C4-2B (cell line): Measurements from ENCODE around the gene MFAP3L.

ENCODE experiments used
- H3K27ac ChIP-seq: fragments of 450-650 bp; 2 replicates; pipeline ENCODE4 v1.5.1; 2017
- CTCF ChIP-seq: fragments of 450-650 bp; conservative IDR thresholded peaks from 2 replicates; pipeline ENCODE4 v1.5.1; 2017; ENCODE audit warnings: mild to moderate bottlenecking
- ZFX ChIP-seq: fragments of 450-650 bp; IDR thresholded peaks from 2 replicates; pipeline ENCODE4 v1.6.1; 2017

The MFAP3L gene

GRCh38 chr4:169984745-169985144 is 41.5 kb downstream of the MFAP3L start:
- no peak for TF ChIP-seq ZFX
- TF ChIP-seq CTCF, result no peak

GRCh38 chr4:169984173-169984572 is 42.0 kb downstream of the MFAP3L start:
- TF ChIP-seq CTCF, result no peak
- no peak for TF ChIP-seq ZFX
- H3K27ac ChIP-seq, result no peak overlapping the region

More at GRCh38 chr4:169984745-169985144, 41.5 kb downstream of the MFAP3L start:
- H3K27ac ChIP-seq, result no peak overlapping the region

- H3K27ac ChIP-seq, result no peak overlapping the region
- no peak for TF ChIP-seq ZFX
- no peak for TF ChIP-seq CTCF
Measured at GRCh38 chr4:169976951-169977350, 49.2 kb downstream of the MFAP3L start.

GRCh38 chr4:169975838-169976796 is 50.1 kb downstream of the MFAP3L start:
- no peak overlapping the region for H3K27ac ChIP-seq
- TF ChIP-seq CTCF, result no peak
- no peak for TF ChIP-seq ZFX

GRCh38 chr4:169975131-169975837 is 50.9 kb downstream of the MFAP3L start:
- no peak for TF ChIP-seq ZFX
- TF ChIP-seq CTCF, result no peak
- no peak overlapping the region for H3K27ac ChIP-seq

GRCh38 chr4:169971456-169972015 is 54.7 kb downstream of the MFAP3L start:
- TF ChIP-seq CTCF (no peak), ZFX (no peak)
- H3K27ac ChIP-seq, result no peak overlapping the region

GRCh38 chr4:169968999-169969398 is 57.2 kb downstream of the MFAP3L start:
- TF ChIP-seq CTCF, result no peak
- TF ChIP-seq ZFX, result no peak
- H3K27ac ChIP-seq, result no peak overlapping the region
